OCI-M2 (cell line): ENCODE results near the gene ANKRD37.
"Not testable (repeated sequence)": the region's sequence is repeated elsewhere in the genome, so short reads cannot be mapped to it uniquely, and the experiment has no call there.

ENCODE experiments used
- DNase-seq: peaks from one replicate; lab custom pipeline; 2025; ENCODE audit not compliant: unreplicated experiment; lab: John Stamatoyannopoulos, UW

The ANKRD37 gene

DNA sequence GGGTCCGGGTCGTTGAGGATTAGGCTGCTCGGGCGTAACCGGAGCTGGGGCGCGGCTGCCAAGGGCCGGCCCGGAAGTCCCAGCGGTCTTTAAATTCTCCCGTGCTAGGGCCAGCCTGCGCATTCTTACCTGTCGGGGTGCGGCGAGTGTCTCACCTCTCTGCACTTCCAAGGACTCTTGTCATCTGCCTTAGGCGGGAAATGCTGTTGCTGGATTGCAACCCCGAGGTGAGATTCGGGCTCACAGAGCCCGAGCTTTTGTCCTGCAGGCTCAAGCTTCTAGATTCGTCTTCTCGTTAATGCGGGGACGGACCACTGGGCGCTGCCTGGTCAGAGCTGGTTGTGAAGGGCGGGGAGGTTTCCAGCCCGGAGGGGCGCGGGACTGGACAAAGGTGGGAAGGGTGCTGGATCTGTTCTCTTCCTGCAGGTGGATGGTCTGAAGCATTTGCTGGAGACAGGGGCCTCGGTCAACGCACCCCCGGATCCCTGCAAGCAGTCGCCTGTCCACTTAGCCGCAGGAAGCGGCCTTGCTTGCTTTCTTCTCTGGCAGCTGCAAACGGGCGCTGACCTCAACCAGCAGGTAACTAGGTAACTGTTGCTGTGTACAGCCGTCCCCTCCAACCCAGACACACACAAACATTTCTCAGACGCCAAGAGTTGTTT, at the start of gene ANKRD37:
ANKRD37 (plus strand) TSS at position 118 of the 662 bp plus-strand sequence; CDS start at position 201, 83 bp downstream.
- DNase-seq = no peak

- DNase-seq = no peak
Measured at GRCh38 chr4:185346975-185347601, 49.6 kb upstream of the ANKRD37 start.

GRCh38 chr4:185351691-185352090, 45.0 kb upstream of the ANKRD37 start:
- DNase-seq = no peak

GRCh38 chr4:185352202-185352601, 44.4 kb upstream of the ANKRD37 start:
- DNase-seq = no peak

DNA sequence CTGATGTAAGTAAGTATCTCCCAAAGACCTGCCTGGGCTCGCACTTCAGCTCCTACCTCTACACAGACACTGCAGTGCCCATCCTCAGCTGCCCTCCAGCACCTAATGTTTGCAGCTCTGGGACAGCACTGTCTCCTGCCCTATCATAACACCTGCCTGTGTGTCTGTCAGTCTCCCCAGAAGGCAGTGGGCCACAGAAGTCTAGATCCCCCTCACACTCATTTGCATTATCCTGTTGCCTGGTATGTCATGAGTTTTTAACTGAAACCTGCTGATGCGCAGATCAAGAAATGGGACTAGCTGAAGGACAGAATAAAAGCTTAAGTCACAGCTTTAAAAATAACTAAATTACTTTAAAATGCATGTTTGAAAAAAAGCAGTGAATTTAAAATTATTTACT, 43.9 kb upstream of the ANKRD37 start:
- no peak for DNase-seq

DNA sequence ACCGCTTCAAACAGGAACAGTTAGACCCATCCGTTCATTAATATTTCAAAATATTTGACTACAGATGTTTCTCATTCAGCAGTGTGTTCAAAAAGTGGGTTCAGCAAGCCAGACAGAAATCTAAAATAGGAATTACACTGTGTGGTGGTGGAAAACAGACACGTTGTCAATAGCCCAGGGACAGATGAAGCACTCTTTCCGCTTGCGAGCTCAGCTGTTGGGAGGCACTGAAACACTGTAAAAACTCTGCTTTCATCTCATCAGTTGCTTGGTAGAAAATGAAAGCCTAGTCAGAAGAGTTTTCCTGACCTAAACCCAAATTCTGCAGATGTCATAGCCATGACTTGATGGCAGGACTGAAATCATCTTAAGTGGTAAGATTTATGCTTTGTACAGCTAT, 39.4 kb upstream of the ANKRD37 start:
- no peak for DNase-seq

DNA sequence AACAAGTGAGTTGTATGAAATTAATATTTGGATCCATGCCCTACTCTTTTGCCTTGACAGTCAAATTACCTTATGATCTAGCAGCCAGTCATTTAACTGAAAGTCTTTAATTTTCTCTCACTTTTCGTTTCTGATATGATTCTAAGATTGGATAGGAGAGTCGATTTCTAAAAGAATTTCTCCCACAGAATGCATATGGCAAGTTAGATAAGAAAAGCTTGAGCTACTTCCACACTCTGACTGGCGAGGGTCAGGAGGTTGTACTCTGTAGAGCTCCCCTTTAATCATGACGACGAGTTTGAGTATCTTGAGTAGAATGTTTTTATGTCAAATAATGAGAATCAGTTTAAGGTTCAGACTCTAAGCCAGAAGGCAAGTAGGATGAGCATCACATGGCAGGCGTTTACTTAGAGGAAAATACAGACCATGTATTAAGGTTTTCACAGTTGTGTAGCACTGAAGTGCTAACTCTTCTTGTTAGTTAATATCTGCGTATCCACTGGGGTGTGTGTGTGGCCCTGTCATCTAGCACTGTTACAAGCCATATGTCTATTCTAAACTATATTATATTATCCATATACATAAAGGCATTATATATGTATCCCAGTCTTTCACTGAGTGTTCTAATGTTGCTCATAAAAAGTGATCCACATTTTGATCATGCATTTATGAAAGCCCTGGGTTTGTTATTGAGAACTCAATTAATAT, 38.8 kb upstream of the ANKRD37 start:
- DNase-seq = no peak

- no peak for DNase-seq
Measured at GRCh38 chr4:185358514-185358913, 38.1 kb upstream of the ANKRD37 start.

GRCh38 chr4:185358959-185359358, 37.7 kb upstream of the ANKRD37 start:
- no peak for DNase-seq

DNA sequence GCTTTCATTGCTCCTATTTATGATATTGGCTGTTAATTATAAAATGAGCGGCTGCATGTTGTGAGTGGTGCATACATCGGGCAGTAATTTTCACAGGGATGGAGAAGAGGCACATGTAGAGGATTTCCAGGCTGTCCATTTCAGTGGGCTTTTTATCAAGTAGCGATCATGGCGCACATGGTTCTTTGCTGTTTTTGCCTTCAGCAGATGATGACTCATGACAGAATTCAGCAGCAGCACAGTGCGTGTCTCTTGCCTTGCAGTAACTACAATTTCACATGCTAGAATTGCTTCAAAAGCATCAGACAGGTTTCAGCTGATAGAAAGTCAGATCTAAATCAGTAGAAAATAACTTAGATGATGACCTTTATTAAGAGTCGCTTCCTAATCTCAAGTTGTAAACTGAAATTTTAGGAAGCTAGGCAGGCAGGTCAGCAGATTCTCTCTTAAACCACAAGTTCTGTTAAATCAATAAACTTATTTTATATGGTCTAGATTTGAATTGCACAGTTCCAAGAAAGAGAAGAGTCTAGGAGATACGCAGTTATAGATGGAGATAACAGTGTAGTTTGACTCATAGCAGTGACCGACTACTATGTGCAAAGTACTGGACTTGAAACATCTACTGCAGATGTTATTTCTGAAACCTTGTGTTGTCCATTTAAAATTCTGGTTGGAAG, 36.7 kb upstream of the ANKRD37 start:
- DNase-seq = no peak

DNA sequence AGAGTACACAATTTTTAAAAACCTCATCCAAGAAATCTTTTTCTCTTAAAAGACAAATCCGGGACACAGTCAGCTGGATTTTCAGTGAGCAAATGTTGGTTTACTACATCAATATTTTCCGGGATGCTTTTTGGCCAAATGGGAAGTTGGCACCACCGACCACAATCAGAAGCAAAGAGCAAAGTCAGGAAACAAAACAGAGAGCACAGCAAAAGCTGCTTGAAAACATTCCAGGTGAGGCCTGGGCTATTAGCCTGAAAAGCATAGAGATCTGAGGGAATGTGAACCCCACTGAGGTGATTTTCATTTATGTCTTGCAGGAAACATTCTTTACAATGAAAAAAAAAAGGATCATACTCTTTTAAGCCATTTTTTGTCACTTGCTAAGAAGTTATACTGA, 34.8 kb upstream of the ANKRD37 start:
- no peak for DNase-seq

DNA sequence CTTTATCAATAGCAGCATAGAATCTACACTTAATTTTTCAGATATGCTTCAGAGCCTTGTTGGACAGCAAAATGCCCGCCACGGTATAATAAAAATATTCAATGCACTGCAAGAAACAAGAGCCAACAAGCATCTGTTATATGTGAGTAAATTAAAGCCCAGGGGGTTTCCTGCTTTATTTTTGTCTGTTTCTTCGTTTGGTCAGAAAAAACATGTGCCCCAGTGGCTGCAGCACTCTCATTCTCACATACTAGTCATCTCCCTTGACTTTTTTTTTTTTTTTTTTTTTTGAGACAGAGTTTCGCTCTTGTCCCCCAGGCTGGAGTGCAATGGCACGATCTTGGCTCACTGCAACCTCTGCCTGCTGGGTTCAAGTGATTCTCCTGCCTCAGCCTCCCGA, 34.1 kb upstream of the ANKRD37 start:
- not testable (repeated sequence) for DNase-seq

DNA sequence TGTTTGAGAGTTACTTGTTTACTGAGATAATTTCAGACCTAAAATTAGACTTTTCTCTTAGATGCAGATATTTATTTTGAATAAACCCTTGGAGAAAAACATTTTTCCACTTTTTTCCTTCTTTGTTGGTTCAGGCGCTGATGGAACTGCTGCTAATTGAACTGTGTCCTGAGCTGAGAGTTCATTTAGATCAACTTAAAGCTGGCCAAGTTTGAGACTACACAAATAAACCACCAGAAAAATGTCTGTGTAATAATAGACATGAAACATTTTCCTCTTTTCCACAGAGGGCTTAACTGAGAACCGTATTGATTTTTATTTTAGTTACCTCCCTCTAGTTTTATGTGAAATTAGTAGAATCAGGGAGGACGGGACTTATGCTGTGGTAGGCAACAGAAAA, 33.4 kb upstream of the ANKRD37 start:
- DNase-seq = no peak

GRCh38 chr4:185364886-185365285, 31.8 kb upstream of the ANKRD37 start:
- no peak for DNase-seq

GRCh38 chr4:185369731-185370130, 26.9 kb upstream of the ANKRD37 start:
- no peak for DNase-seq

GRCh38 chr4:185370268-185370949, 26.2 kb upstream of the ANKRD37 start:
- no peak for DNase-seq

DNA sequence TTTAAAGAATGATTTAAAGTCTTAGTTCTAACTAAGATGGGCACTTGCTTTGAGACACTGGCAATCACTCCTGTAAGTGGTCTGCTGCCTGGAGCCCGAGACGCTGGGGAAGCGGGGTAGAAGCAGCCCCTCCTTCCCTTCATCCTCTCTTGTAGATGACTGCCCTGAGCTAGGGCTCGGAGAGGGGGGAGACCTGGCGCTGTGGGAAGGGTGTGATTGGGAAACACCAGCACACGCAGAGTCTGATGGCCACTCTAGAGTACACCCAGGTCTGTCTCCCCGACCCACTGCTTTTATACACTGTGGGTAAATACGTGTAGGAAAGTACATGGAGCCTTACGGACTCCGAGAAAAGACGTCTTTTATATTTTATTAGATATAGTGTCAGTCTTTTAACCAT, 24.9 kb upstream of the ANKRD37 start:
- no peak for DNase-seq

DNA sequence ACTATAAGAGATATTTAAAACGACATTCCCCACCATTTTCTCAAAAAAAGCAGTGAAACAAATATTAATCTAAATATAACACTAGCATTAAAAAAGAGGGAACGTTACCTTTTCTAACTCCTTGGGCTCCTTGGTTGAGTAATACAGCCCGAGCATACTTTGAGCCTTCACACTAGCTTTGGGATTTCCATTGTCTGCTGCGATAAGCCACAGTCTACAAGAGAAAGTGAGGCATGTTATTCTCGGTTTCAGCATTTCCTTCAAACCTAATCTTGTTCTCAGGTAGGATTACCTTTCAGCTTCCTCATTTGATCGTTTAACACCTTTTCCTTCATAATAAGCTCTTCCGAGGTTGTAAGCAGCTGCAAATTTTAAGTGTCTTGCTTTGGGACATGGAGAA, 22.6 kb upstream of the ANKRD37 start:
- DNase-seq = no peak

DNA sequence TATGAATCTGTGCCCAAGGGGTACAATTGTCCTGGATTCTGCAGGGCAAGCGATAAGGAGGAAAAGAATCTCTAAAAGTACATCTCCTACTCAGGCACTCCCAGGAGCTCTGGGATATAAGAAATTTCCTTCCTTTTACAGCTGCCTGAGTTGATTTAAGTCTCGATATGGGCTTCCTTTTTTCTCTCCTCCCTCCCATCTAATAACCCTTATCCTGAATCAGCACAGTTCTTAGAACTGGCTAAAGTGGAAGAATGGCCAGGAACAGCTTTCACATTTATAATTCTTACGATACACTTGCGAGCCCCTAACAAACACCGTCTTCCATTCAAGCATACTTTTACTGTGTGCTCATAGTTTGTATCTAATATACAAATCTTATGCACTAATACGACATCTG, 22.1 kb upstream of the ANKRD37 start:
- DNase-seq = no peak

GRCh38 chr4:185378264-185378663, 18.4 kb upstream of the ANKRD37 start:
- no peak for DNase-seq
